Dendritic cell treated with granulocyte-macrophage colony-stimulating factor and Interleukin-4, amounts not matched to agents 40 ng/mL and 50 ng/mL, for 4 days (primary cell): ENCODE results near the gene RELA.
"Not testable (repeated sequence)": the region's sequence is repeated elsewhere in the genome, so short reads cannot be mapped to it uniquely, and the experiment has no call there.

ENCODE experiments used
- H3K27ac Mint-ChIP-seq: one replicate; pipeline ENCODE4 v1.8.0; 2022; ENCODE audit warnings: mild to moderate bottlenecking, mixed read lengths
- H3K27me3 Mint-ChIP-seq: one replicate; pipeline ENCODE4 v1.8.0; 2022; ENCODE audit warnings: mild to moderate bottlenecking, mixed read lengths
- H3K36me3 Mint-ChIP-seq: one replicate; pipeline ENCODE4 v1.8.0; 2022; ENCODE audit warnings: low read depth, mixed read lengths
- H3K4me1 Mint-ChIP-seq: one replicate; pipeline ENCODE4 v1.8.0; 2022; ENCODE audit warnings: low read depth, mixed read lengths
- H3K4me3 Mint-ChIP-seq: one replicate; pipeline ENCODE4 v1.8.0; 2022; ENCODE audit warnings: mild to moderate bottlenecking, moderate library complexity, mixed read lengths
- H3K9me3 Mint-ChIP-seq: one replicate; pipeline ENCODE4 v1.8.0; 2022; ENCODE audit warnings: mixed read lengths
- intact Hi-C: fragments of 100-400 bp; cut with micrococcal nuclease; formaldehyde crosslinking; loops from one replicate; pipeline ENCODE4 v1.15.0; 2022

The RELA gene

DNA sequence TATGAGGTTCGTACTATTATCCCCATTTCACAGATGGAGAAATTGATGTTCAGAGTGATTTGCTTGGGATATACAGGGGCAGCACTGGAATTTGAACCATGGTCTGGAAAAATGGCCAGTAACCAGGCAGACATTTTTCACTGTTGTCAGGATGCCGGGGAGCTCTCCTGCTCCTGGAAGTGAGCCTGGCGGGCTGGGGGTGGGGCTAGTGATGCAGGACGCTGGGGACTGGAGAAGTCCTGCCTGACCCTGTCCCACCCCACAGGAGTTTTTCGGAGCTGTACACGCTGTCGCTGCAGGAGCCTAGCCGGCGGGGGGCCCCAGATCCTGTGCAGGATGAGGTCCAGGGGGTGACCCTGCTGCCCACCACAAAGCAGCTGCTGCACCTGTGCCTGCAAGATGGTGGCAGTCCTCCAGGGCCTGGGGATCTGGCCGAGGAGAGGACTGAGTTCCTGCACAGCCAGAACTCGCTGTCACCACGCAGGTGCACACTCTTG lies 13.7 kb downstream of the RELA start:
- intact Hi-C loops, result no loop called here
- H3K4me1 Mint-ChIP-seq, result peaks cover 64% of the 10 kb centered on the region
- H3K9me3 Mint-ChIP-seq, result no peaks in the 10 kb centered on the region
- no peak overlapping the region for H3K4me3 Mint-ChIP-seq
- no peaks in the 10 kb centered on the region for H3K27me3 Mint-ChIP-seq
- H3K27ac Mint-ChIP-seq, result no peak overlapping the region
- peaks cover 97% of the 10 kb centered on the region for H3K36me3 Mint-ChIP-seq

DNA sequence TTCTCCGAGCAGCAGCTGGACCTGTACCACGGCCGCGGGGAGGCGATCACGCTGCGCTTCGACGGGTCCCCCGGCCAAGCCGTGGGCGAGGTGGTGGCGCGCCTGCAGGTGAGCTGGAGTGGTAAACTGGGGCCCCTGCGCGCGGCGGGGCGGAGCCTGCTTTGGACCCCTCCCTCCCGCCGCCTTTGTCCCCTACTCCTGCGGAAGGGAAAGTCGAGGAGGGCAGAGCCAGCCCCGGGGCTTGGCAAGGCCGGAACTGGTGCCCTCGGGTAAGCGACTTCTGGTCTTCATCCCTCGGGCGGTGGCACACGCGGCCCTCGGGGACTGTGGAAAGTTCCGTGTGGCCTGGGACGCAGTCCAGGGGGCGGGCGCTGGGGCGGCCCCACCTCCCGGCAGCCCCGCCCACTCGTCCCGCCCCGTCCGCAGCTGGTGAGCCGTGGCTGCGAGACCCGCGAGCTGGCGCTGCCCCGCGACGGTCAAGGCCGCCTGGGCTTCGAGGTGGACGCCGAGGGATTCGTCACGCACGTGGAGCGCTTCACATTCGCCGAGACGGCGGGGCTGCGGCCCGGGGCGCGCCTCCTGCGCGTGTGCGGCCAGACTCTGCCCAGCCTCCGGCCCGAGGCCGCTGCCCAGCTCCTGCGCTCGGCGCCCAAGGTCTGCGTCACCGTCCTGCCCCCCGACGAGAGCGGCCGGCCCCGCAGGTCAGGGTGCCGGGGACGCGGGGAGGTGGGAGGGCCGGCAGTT lies 15.6 kb downstream of the RELA start:
- intact Hi-C loops, result no loop called here
- H3K9me3 Mint-ChIP-seq, result no peaks in the 10 kb centered on the region
- peaks cover 100% of the 10 kb centered on the region for H3K36me3 Mint-ChIP-seq
- H3K4me1 Mint-ChIP-seq, result peaks cover 57% of the 10 kb centered on the region
- no peak overlapping the region for H3K27ac Mint-ChIP-seq
- no peaks in the 10 kb centered on the region for H3K27me3 Mint-ChIP-seq
- no peak overlapping the region for H3K4me3 Mint-ChIP-seq

DNA sequence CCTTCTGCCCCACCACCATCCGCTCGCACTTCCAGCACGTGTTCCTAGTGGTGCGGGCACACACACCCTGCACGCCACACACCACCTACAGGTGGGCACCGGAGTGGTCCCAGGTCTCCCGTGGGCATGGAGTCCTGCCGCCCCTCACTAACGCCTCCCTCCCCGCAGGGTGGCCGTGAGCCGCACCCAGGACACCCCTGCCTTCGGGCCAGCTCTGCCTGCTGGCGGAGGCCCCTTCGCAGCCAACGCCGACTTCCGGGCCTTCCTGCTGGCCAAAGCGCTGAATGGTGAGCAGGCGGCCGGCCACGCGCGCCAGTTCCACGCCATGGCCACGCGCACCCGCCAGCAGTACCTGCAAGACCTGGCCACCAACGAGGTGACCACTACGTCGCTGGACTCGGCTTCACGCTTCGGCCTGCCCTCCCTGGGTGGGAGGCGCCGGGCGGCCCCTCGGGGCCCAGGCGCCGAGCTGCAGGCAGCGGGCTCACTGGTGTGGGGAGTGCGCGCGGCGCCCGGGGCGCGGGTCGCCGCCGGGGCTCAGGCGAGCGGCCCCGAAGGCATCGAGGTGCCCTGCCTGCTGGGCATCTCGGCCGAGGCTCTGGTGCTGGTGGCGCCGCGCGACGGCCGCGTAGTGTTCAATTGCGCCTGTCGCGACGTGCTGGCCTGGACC lies 16.3 kb downstream of the RELA start:
- Mint-ChIP-seq H3K27me3 (no peaks in the 10 kb centered on the region), H3K4me1 (peaks cover 57% of the 10 kb centered on the region), H3K27ac (no peak overlapping the region), H3K36me3 (peaks cover 100% of the 10 kb centered on the region), H3K4me3 (no peak overlapping the region), H3K9me3 (no peaks in the 10 kb centered on the region)
- intact Hi-C loops, result no loop called here

DNA sequence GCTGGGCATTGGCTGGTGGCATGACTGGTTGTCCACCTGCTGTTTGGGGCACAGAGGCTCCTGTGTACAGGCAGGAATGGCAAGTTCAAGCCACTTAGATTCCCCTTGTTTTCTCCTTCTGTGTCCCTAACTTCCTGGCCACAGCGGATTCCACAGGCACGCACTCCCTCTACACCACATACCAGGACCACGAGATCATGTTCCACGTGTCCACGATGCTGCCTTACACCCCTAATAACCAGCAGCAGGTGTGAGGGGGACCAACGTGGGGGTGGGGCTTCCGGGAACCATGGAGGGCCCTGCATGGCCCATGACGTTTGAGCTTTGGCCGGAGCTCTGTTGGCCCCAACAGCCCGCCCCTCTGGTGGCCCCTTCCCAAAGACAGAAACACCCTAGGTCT lies 17.0 kb downstream of the RELA start:
- intact Hi-C loops, result no loop called here
- H3K27ac Mint-ChIP-seq, result no peak overlapping the region
- no peaks in the 10 kb centered on the region for H3K9me3 Mint-ChIP-seq
- no peaks in the 10 kb centered on the region for H3K27me3 Mint-ChIP-seq
- H3K36me3 Mint-ChIP-seq, result peaks cover 98% of the 10 kb centered on the region
- H3K4me3 Mint-ChIP-seq, result no peak overlapping the region
- peaks cover 57% of the 10 kb centered on the region for H3K4me1 Mint-ChIP-seq

DNA sequence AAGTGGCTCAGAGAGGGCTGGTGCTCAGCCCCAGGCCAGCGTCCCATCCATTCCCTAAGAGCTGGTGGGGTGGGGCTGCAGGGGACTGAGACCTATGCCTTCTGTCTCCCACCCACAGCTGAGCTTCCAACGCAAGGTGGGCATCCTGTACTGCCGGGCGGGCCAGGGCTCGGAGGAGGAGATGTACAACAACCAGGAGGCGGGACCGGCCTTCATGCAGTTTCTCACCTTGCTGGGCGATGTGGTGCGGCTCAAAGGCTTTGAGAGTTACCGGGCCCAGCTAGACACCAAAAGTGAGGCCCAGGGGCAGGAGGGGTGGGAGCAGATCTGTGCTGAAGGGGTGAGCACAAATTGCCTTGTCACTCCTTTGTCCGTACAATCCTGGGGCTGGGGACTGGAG lies 17.9 kb downstream of the RELA start:
- H3K4me3 Mint-ChIP-seq, result no peak overlapping the region
- intact Hi-C loops, result no loop called here
- H3K36me3 Mint-ChIP-seq, result peaks cover 93% of the 10 kb centered on the region
- H3K9me3 Mint-ChIP-seq, result no peaks in the 10 kb centered on the region
- peak overlapping the region; percentile 45 for H3K27ac Mint-ChIP-seq
- peaks cover 57% of the 10 kb centered on the region for H3K4me1 Mint-ChIP-seq
- H3K27me3 Mint-ChIP-seq, result no peaks in the 10 kb centered on the region

DNA sequence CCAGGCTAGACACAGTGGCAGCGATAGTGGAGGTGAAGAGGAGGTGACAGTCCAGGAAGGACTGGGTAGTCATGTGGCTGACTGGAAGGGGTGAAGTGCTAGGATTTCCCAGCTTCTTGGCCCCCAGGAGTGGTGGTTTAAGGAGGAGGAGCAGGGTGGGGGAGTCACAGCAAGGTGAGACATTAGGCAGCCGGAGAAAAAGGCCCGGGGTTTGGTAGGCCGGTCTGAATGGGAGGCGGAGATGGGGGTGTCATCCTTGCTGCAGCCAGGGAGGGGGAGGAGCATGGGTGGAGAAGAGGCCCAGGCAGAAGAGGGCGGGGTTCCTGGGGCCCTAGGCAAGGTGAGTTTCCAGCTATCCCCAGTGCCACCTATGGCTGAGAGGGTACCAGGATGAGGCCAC lies 18.7 kb downstream of the RELA start:
- intact Hi-C loops, result no loop called here
- Mint-ChIP-seq H3K4me1 (peaks cover 57% of the 10 kb centered on the region), H3K36me3 (peaks cover 90% of the 10 kb centered on the region), H3K27ac (peak overlapping the region; percentile 68), H3K9me3 (no peaks in the 10 kb centered on the region), H3K27me3 (no peaks in the 10 kb centered on the region), H3K4me3 (no peak overlapping the region)

DNA sequence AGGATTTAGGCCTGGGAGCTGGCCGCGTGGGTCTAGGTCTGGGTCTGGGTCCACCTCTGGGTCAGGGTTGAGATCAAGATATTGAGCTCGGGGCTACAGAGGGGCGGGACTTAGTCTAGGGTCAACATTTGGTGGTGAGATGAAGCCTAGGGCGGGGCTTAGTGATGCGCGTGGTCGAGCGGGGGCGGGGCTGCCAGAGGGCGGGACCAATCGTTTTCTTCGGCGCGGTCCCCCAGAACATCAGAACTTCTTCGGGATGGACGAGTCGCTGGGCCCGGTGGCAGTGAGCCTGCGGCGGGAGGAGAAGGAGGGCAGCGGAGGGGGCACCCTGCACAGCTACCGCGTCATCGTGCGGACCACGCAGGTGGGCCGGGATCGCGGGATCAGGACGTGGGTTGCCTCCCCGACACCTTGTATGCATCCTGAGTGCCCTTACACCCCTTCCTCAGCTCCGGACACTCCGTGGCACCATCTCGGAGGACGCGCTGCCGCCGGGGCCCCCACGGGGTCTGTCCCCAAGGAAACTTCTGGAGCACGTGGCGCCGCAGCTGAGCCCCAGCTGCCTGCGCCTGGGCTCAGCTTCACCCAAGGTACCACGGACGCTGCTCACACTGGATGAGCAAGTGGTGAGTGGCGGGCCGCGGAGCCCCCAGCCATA lies 20.6 kb downstream of the RELA start:
- H3K4me3 Mint-ChIP-seq, result peak overlapping the region; percentile 98
- intact Hi-C loops, result no loop called here
- H3K9me3 Mint-ChIP-seq, result no peaks in the 10 kb centered on the region
- H3K36me3 Mint-ChIP-seq, result peaks cover 87% of the 10 kb centered on the region
- H3K27ac Mint-ChIP-seq, result peak overlapping the region; percentile 94
- peaks cover 64% of the 10 kb centered on the region for H3K4me1 Mint-ChIP-seq
- H3K27me3 Mint-ChIP-seq, result no peaks in the 10 kb centered on the region

DNA sequence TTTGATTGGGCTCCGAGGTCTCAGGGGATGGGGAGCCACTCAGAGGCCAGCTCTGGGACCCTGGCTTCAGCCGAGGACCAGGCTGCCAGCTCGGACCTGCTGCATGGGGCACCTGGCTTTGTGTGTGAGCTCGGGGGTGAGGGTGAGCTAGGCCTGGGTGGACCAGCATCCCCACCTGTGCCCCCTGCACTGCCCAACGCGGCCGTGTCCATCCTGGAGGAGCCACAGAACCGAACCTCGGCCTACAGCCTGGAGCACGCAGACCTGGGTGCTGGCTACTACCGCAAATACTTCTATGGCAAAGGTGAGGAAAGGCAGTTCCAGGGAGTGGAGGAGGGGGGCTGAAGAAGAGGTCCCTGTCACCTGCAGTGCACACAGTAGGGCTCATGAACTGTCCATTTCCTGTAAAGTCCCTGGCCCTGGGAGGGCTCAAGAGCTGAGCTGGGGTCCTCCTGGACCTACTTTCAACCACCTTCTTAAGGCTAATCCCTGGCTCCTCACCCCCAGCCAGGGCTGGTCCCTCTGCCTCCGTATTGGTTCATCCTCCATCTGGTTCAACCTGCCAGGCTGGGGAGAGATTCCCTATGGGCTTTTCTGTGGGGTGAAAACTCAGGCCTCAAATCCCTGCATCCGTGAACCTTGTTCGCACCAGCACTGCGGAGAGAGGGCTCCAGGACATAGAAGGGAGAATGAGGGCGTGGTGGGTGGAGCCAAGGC lies 21.3 kb downstream of the RELA start:
- intact Hi-C loops, result no loop called here

DNA sequence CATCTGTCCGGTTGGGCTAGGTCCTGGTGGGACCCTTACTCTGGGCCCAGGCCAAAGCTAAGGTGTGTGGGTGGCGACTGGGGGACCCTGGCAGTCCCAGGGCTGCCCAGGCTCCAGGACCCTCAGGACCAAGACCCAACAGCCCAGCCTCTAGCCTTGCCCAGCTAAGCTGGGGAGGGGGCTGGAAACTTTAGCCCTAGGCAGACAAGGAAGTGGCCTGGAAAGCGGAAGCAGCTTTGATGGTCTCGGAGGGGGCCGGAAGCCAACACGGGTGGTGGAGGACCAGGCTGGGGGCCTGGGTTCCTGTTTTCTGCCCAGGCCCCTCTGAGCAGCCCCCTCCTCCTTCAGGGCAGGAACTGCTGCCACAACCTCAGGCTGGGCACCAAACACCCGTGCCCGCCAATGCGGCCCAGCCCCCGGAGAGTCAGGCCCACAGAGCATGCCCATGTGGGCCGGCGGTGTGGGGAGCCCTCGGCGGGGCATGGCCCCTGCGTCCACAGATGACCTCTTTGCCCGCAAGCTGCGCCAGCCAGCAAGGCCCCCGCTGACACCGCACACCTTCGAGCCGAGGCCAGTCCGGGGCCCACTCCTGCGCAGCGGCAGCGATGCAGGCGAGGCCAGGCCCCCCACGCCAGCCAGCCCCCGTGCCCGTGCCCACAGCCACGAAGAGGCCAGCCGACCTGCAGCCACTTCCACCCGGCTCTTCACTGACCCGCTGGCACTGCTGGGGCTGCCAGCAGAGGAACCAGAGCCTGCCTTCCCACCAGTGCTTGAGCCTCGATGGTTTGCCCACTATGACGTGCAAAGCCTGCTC lies 22.0 kb downstream of the RELA start:
- H3K4me1 Mint-ChIP-seq, result peaks cover 70% of the 10 kb centered on the region
- peaks cover 87% of the 10 kb centered on the region for H3K36me3 Mint-ChIP-seq

More for the DNA sequence above, 21.3 kb downstream of the RELA start:
- Mint-ChIP-seq H3K27me3 (no peaks in the 10 kb centered on the region), H3K4me3 (peak overlapping the region; percentile 98), H3K36me3 (peaks cover 87% of the 10 kb centered on the region), H3K4me1 (peaks cover 70% of the 10 kb centered on the region), H3K27ac (peak overlapping the region; percentile 94), H3K9me3 (no peaks in the 10 kb centered on the region)

DNA sequence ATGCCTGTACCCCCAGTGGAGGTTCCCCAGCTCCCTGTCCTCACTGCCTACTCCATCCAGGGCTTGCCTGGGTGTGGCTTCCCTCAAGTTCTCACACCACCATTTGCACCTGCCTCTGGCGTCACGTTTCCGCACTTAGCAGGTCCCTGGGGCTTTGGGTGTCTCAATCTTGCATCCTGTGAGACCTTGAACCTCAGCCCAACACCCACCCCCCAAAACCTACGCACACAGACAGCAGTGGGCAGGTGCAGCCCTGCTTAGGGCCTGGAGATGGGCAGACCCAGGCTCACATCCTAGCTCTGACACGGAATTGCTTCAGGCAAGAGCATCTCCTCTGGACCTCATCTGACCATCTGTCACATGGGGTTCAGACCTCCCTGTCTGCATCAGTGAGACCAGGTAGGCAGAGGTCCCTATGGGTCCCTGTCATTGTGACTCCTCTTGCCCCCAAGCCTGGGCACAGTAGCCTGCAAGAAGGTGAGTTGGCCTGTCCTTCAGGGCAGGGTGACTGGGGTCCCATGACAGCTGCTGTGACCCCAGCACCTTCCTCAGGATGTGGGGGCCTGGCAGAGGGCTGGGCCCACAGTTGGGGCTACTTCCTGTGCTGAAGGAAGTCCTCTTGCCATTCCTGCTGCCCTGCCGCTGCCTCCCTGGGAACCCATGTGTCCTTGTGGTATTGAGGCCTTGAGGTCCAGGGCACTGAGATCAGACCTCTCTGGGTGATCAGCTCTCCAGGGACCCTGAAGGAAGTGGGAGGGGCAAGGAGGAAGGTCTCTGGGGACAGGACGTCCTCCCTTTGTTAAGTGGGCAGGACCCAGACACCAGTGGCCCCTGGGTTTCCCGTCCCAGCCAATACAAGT lies 22.9 kb downstream of the RELA start:
- peaks cover 70% of the 10 kb centered on the region for H3K4me1 Mint-ChIP-seq
- H3K27me3 Mint-ChIP-seq, result no peaks in the 10 kb centered on the region
- H3K27ac Mint-ChIP-seq, result peak overlapping the region; percentile 94
- intact Hi-C loops, result loop anchor here (1.0 kb wide), 1 partner anchor 12 kb away; no protein-coding TSS in a partner anchor
- peak overlapping the region; percentile 98 for H3K4me3 Mint-ChIP-seq
- peaks cover 87% of the 10 kb centered on the region for H3K36me3 Mint-ChIP-seq
- H3K9me3 Mint-ChIP-seq, result no peaks in the 10 kb centered on the region

More for the DNA sequence above, 22.0 kb downstream of the RELA start:
- intact Hi-C loops, result loop anchor here (1.0 kb wide), 1 partner anchor 12 kb away; no protein-coding TSS in a partner anchor
- H3K27me3 Mint-ChIP-seq, result no peaks in the 10 kb centered on the region
- H3K4me3 Mint-ChIP-seq, result peak overlapping the region; percentile 98
- no peaks in the 10 kb centered on the region for H3K9me3 Mint-ChIP-seq
- H3K27ac Mint-ChIP-seq, result peak overlapping the region; percentile 94

DNA sequence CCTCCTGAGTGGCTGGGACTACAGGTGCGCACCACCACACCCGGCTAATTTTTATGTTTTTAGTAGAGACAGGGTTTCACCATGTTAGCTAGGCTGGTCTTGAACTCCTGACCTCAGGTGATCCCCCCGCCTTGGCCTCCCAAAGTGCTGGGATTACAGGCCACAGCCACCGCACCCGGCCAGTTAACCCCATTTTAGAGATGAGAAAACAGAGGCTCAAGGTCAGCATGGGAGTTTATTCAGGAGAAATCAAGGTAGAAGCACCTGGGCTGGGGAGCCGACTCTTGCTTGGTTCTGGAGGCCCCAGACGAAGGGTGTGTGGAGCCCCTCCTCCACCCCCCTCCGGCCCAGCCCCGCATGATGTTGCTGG lies 23.5 kb downstream of the RELA start:
- peaks cover 87% of the 10 kb centered on the region for H3K36me3 Mint-ChIP-seq
- H3K4me1 Mint-ChIP-seq, result peaks cover 68% of the 10 kb centered on the region

DNA sequence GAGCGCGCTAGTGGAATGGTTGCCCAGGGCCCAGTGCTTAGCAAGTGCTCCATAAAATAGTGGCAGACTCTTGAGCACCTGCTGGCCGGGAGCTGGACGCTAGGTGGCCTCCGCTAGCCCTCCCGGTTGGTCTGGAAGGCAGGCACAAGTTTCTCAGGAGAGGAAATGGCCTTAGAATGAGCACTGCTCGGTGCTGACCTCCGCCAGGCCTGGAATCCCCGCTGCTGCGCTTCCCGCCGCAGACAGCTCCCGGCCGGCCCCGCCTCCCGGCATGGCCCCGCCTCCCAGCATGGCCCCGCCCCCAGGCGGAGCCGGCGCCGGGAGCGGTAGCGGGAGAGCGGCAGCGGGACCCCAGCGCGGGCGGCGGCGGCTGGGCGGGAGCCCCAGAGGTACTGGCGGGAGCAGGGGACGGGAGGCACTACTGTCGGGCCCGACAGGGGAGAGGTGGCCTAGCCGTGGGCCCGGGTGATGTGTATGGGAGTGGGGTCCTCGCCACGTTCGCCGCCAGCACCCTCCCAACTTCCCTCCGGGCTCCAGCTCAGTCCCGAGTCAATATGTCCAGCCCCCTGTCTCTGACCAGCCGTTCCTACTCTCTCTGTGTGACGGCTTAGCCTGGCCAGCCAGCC lies 24.8 kb downstream of the RELA start, which contains the start of gene SIPA1:
Gene SIPA1, plus strand, starts transcription at position 308 of the 626 bp plus-strand sequence. CDS start 2,821 bp downstream, outside the sequence.
- H3K27ac Mint-ChIP-seq, result peak within 1 kb of the TSS; percentile 94
- H3K27me3 Mint-ChIP-seq, result no peaks in the 10 kb centered on the region
- intact Hi-C loops, result no loop called here
- H3K36me3 Mint-ChIP-seq, result peaks cover 87% of the 10 kb centered on the region
- peak within 1 kb of the TSS; percentile 98 for H3K4me3 Mint-ChIP-seq
- H3K9me3 Mint-ChIP-seq, result no peaks in the 10 kb centered on the region
- peaks cover 64% of the 10 kb centered on the region for H3K4me1 Mint-ChIP-seq

More for the DNA sequence above, 23.5 kb downstream of the RELA start:
- Mint-ChIP-seq H3K4me3 (peak overlapping the region; percentile 98), H3K27ac (peak overlapping the region; percentile 94)
- intact Hi-C loops, H3K9me3 Mint-ChIP-seq, H3K27me3 Mint-ChIP-seq: not testable (repeated sequence)
